GM19467 (cell line): ENCODE data around the gene FTCD.

Source experiments
- ATAC-seq: cut with Tn5 transposase; IDR thresholded peaks from one replicate; pipeline ENCODE4 v1.9.1; 2021; ENCODE audit warnings: mild to moderate bottlenecking, moderate library complexity; ENCODE audit not compliant: unreplicated experiment

Gene FTCD

DNA sequence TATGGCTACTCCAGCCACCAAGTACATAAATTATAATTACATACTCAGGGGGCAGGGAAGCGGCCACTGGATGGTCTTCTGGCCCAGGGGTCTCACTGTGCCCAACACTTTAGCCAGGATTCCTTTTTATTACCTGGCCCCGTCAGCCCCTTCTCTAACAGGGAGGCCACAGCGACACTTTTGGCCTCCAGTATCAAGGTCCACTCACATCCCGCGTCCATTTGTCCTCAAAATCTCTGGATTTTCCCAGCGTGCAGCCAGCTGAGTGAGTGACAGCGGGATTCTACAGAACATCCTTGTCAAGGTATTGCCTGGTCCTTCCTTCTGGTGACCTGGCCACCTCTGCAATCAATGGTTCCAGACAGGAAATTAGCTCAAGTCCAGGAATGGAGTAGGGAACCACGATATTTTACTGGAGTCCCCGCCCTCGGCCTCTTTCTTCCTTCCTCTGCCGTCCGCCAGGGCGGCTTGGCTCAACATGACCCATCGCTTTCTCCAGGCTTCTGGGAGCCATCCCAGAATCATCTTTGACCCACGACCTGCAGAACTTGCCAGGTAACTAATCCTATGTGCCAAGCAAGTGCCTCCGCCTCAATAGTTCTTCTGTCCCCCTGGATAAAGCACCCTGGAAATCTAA lies 60.2 kb downstream of the FTCD start:
- ATAC-seq, result no peak

DNA sequence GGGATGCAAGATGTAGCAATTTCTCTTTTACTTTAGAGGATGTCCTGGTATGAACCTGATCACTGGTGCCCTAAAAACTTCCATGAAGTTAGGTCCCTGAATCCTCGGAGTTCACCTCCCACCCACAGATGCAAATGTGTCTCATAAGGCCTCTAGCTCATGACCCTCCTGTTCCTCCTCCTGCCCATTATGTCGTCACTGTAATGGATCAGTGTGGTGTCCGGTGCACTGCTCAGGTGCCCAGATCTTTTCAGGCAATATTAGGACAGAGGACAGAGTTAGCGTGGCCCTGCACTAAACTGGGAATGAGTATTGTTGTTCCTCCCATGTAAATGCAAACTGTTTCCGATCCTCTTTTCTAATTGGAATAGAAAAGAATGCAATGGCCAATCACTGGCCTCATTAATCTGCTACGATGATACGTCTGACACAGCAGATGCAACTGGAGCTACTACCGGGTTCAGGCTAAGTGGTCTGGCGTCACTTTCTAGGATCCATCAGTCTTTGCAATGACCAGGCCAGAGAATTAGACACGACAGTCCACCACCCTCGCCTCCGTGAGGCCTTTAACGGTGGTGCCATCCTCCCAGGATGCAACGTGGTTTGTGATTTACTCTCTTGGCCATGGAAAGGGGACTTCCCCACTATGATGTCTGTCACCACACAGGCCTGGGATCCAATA lies 60.8 kb downstream of the FTCD start:
- no peak for ATAC-seq

DNA sequence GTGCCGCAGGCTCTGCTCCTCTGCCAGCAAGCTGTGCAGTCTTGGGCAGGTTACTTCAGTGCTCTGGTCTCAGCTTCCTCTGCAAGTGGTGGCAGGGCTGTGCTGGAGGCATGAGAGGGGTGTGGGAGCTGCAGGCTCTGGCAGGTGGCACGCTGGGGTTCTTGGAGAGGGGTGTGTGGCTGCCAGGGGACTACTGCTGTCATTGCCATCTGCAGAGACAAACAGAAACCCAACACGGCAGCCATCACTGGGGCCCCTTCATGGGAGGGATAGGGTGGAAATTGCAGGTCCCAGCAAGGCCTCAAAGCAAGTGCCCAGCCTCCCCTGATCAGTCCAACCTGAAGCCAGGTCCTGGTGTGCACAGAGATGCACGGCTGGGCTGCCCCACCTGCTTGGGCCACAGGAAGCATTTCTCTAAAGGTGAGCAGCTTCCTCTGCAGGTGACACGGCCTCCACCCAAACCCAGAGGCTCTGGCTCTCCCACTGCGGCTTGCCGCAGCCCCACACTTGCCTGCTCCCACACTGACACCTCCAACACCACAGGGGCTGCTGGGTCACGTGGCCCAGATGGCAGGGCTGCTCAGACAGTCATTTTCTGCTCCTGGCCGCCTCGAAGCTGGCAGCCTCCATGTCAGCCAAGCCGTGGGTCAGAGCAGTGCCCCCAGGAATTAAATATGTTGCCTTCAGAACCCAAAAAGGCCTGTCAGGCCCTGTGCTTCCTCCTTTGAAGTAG lies 61.5 kb downstream of the FTCD start:
- ATAC-seq, result no peak

DNA sequence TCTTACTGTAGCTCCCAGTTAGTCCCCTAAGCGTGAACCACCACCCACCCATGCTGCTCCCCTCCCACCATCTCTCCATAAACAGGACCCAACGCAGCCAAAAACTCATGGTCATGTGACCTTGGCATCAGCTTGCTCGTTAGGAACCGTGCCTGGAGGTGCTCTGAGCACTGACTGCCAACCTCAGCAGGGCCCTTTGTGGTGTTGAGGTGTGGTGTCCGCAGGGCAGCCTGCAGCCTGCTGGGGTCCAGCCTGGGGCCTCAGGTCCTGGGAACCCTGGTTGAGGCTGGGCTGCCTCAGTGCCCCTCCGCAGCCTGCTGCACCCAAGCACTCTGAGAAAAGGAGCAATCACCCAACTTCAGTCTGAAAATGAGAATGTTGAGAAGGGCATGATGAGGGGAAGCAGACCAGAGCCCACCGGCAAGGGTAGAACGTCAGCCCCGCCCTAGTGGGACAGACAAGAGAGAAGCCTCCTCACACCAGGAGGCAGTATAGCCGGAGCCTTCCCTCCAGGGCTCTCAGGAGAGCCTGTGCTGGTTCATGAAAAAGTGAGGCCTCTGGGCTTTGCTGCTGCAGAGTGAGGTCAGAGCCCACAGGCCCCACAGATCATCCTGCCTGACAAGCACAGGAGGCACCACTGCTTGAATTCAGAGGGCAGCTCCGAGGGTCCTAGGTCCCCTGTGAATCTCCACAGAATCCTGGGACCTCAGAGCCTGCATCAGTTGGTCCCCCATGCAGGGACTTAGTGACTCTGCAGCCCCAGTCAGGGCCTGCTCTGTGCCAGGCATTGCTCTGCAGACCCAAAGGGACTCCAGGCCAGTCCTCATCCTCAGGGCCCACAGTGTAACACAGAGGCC lies 62.3 kb downstream of the FTCD start:
- no peak for ATAC-seq

DNA sequence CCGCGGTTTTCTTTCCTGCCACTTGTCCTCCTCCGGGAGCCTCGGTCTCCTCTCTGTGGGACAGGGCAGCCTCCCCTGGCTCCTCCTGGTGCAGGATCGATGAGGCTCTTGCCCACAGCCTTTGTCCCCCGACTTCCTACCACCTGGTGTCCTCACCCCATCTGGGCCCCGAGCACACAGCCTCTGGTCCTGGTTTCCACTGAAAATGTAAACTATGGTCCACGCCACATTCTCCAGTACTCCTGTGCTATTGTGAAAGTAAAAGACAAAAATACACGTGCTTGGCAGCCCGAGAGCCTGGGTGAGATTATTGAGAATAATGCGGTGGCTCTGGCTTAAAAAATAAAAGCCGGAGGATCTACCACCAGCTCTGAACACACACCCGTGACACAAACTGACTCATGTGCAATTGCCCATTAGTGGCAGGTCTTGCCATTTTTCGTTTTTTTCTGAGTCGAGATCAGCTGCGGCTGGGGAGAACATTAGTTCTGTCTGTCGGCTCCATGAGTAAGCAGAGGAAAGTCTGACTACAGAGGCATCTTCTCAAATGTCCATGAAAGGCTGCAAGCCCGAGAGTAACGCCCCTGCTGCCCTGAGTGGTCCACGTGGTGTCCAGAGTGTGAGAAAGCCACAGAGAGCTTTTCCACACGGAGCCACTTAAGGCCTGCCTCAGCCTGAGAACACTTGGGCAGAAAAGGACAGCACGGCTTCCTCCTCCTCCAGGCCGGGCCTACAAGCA lies 63.2 kb downstream of the FTCD start:
- ATAC-seq, result no peak

DNA sequence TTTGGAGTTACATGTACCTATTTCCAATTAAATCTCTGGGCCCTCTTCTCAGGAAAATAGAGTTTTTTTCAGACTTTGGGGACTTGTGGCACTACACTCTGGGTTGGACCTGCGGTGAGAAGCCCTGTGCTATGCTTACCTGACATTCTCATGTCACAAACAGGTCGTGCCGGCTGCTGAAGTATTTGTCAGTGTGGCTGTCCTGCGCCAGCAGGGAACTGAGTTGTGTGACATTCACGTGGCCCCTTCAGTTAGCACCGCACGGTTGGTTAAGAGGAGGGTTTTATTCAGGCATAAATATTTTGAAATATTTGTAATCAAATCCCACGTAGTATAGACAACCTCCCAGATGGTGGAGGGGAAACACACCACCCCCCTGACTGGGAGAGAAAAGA lies 63.8 kb downstream of the FTCD start:
- no peak for ATAC-seq

DNA sequence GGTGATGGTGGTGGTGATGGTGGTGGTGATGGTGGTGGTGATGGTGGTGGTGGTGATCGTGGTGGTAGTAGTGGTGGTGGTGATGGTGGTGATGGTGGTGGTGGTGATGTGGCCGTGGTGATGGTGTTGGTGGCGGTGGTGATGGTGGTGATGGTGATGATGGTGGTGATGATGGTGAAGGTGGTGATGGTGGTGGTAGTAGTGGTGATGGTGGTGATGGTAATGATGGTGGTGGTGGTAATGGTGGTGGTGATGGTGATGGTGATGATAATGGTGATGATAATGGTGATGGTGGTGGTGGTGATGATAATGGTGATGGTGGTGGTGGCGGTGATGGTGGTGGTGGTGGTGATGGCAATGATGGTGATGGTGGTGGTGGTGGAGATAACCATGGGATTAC lies 64.3 kb downstream of the FTCD start:
- ATAC-seq, result no peak

DNA sequence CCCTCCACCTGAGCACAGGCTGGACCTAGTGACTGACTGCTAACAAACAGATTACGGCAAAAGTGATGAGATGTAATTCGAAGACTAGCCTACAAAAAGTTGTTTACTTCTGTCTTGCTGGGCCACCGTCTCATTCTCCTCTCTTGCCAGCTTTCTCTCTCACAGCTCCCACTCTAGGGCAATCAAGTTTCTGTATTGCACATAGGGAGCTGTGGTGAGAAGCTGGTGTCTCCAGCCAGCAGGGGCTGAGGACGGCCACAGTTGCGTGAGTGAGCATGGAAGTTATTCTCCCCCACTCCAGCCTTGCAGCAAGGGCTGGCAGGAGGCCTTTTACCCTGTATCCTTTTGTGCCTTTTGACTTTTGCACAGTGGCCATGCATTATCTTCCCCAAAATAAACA lies 66.1 kb downstream of the FTCD start:
- no peak for ATAC-seq

DNA sequence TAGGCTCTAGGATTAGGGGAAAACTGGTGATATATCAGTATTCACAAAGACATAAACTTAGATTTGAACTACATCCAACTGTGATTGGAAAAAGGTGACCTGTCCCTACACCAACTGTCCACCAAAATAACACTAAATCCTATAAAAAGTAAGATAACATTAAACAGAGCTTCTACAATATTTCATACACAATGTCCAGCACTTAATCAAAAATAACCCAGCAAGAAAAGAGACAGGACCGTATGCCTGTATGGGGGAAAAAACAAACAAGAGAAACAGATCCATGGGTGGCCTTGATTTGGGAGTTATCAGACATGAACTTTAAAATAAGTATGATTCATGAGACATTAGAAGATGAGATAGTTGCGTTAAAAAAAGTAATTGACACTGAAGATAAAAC lies 67.2 kb downstream of the FTCD start:
- ATAC-seq, result no peak

DNA sequence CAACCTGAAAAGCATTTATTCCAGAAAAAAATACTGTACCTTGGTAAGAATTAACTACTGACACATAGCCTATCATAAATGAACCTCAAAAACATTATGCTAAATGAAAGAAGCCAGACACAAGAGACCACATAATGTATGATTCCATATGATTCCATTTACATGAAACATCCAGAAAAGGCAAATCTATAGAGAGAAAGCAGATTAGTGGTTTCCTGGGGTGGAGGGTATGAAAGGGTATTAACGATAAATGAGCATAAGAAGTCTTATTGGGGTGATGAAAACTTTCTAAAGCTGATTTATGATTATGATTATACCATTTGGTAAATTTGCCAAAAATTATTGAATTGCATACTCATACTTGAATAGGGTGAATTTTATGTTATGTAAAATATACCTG lies 67.7 kb downstream of the FTCD start:
- ATAC-seq, result no peak
